K562 (cell line): ENCODE results near the gene TMEM33. TPM values are rescaled to one million over a fixed set of nuclear protein-coding genes. Genes with fewer than 3 reads are reported as not detected.

ENCODE experiments used
- ATAC-seq: fragments of 200-7000 bp; cut with Tn5 transposase; 3 replicates; pipeline ENCODE4 v1.9.1; 2020; ENCODE audit warnings: moderate library complexity
- BruUV-seq: library from RNA; stranded (reverse); fragments of 400-500 nt; replicated peaks from 2 replicates; lab custom pipeline; 2021; lab: Mats Ljungman, UMichigan
- CTCF ChIA-PET: fragments of 300-600 bp; formaldehyde crosslinking; extraction: SDS; loops from one replicate; lab custom pipeline; 2021; ENCODE audit warnings: low intra/inter-chr PET ratio; lab: Yijun Ruan, JAX
- POLR2A ChIA-PET: fragments of 300-600, 350-650 bp; sonication (Branson Sonifier 250); formaldehyde crosslinking; extraction: SDS; loops from one replicate; lab custom pipeline; 2021; ENCODE audit warnings: antibody characterized with exemption, inconsistent platforms; lab: Yijun Ruan, JAX
- DNase-seq, 4 experiments: peaks; one replicate each; pipeline versions ENCODE4 v3.0.0 to v3.0.0-alpha.2; 2011 to 2018; ENCODE audit warnings: low spot score in 3 of 4, mixed read lengths in 3 of 4; ENCODE audit errors: extremely low read depth in 1 of 4
- FAIRE-seq: peaks from 2 replicates; lab custom pipeline; 2011; peaks lifted over from hg19 to GRCh38; lab: Jason Lieb, UNC
- H2AFZ ChIP-seq: 2 replicates; pipeline ENCODE4 v1.6.0; 2011; ENCODE audit warnings: low read depth, low read length, control low read depth, inconsistent platforms
- H3K27ac ChIP-seq: fragments of 200-600 bp; 3 replicates; pipeline ENCODE4 v1.8.0; 2011; ENCODE audit warnings: low read depth, mild to moderate bottlenecking, control low read depth, inconsistent platforms, low read length, moderate library complexity, mixed read lengths; ENCODE audit errors: extremely low read depth
- H3K27me3 ChIP-seq, 2 experiments: fragments of 300-600 bp in 1 of 2; 2 replicates in 1 of 2; 3 replicates in 1 of 2; pipeline versions ENCODE4 v1.6.0 to v1.8.0; 2011; ENCODE audit warnings: inconsistent platforms in 2 of 2, low read length in 2 of 2, mild to moderate bottlenecking in 1 of 2, mixed read lengths in 1 of 2, moderate library complexity in 1 of 2; ENCODE audit not compliant: control insufficient read depth in 2 of 2, insufficient read depth in 2 of 2
- H3K36me3 ChIP-seq: fragments of 300-600 bp; 3 replicates; pipeline ENCODE4 v1.8.0; 2011; ENCODE audit warnings: mild to moderate bottlenecking, low read length, inconsistent platforms; ENCODE audit not compliant: control insufficient read depth, insufficient read depth
- H3K4me1 ChIP-seq, 2 experiments: fragments of 200-600 bp in 1 of 2; replicated peaks in 1 of 2; 2 replicates in 1 of 2; 3 replicates in 1 of 2; pipeline versions ENCODE4 v1.5.1 to v1.8.0; 2011; ENCODE audit warnings: inconsistent platforms in 2 of 2, low read length in 2 of 2, mild to moderate bottlenecking in 1 of 2, mixed read lengths in 1 of 2, moderate library complexity in 1 of 2; ENCODE audit not compliant: control insufficient read depth in 2 of 2, insufficient read depth in 2 of 2
- H3K4me2 ChIP-seq: 2 replicates; pipeline ENCODE4 v1.6.1; 2011; ENCODE audit warnings: low read length, control low read depth, inconsistent platforms, mixed read lengths; ENCODE audit not compliant: insufficient read depth
- H3K4me3 ChIP-seq: fragments of 200-600 bp; sonication (generic), shearing (Covaris generic); 2 replicates; pipeline ENCODE4 v1.5.1; 2016; ENCODE audit warnings: control low read depth, inconsistent platforms
- H3K79me2 ChIP-seq: fragments of 200-600 bp; 3 replicates; pipeline ENCODE4 v1.8.0; 2011; ENCODE audit warnings: low read length, inconsistent platforms; ENCODE audit not compliant: control insufficient read depth, insufficient read depth
- H3K9ac ChIP-seq, 2 experiments: 2 replicates each; pipeline versions ENCODE4 v1.6.0 to v1.6.1; 2011; ENCODE audit warnings: low read depth in 2 of 2, low read length in 2 of 2, control low read depth in 1 of 2, inconsistent platforms in 1 of 2, mild to moderate bottlenecking in 1 of 2, mixed read lengths in 1 of 2; ENCODE audit not compliant: insufficient read depth in 1 of 2
- H3K9me1 ChIP-seq: one replicate; pipeline ENCODE4 v1.6.0; 2011; ENCODE audit warnings: inconsistent platforms, mild to moderate bottlenecking, low read length, moderate library complexity; ENCODE audit not compliant: control insufficient read depth, insufficient read depth
- H3K9me3 ChIP-seq: replicated peaks from 2 replicates; pipeline ENCODE4 v1.5.1; 2011; ENCODE audit warnings: low read depth, low read length, inconsistent platforms; ENCODE audit not compliant: control insufficient read depth, insufficient read depth
- H4K20me1 ChIP-seq: replicated peaks from 2 replicates; pipeline ENCODE4 v1.6.1; 2011; ENCODE audit warnings: low read length, inconsistent platforms, mixed read lengths; ENCODE audit not compliant: control insufficient read depth, insufficient read depth
- EZH2 ChIP-seq: IDR thresholded peaks from 2 replicates; pipeline ENCODE4 v1.6.1; 2012; ENCODE audit warnings: low read depth, mild to moderate bottlenecking, inconsistent platforms, low read length, borderline replicate concordance
- LARP7 ChIP-seq: fragments of 450-650 bp; IDR thresholded peaks from 2 replicates; pipeline ENCODE4 v1.6.1; 2016
- MYBL2 ChIP-seq, 2 experiments: fragments of 450-650 bp in 1 of 2; sonication (generic) in 1 of 2; formaldehyde crosslinking in 1 of 2; IDR thresholded peaks; 2 replicates each; pipeline versions ENCODE4 v1.6.1 to v1.8.1; 2017 to 2022; ENCODE audit warnings: borderline replicate concordance in 1 of 2, inconsistent platforms in 1 of 2, low read depth in 1 of 2, mild to moderate bottlenecking in 1 of 2, missing genetic modification reagents in 1 of 2, moderate library complexity in 1 of 2
- PHB2 ChIP-seq: fragments of 450-650 bp; IDR thresholded peaks from 2 replicates; pipeline ENCODE4 v1.6.1; 2017; ENCODE audit warnings: low read depth
- RFX7 ChIP-seq: fragments of 250-450 bp; sonication (Bioruptor Pico); IDR thresholded peaks from 2 replicates; pipeline ENCODE4 v1.5.1; 2021; ENCODE audit warnings: mild to moderate bottlenecking
- ZKSCAN3 ChIP-seq: fragments of 250-450 bp; sonication (Bioruptor Pico); IDR thresholded peaks from 2 replicates; pipeline ENCODE4 v1.4.0; 2020
- ZNF263 ChIP-seq: sonication (generic); formaldehyde crosslinking; IDR thresholded peaks from 2 replicates; pipeline ENCODE4 v1.8.0; 2022; ENCODE audit warnings: mild to moderate bottlenecking, missing genetic modification reagents, borderline replicate concordance
- ZNF431 ChIP-seq: sonication (generic); formaldehyde crosslinking; IDR thresholded peaks from 2 replicates; pipeline ENCODE4 v1.8.0; 2022; ENCODE audit warnings: mild to moderate bottlenecking, missing genetic modification reagents
- WGBS: fragments of 100-300 bp; shearing (Covaris generic); methylation state at CpG from one replicate; pipeline ENCODE4 v1.1.6; 2016; ENCODE audit warnings: low coverage, mixed read lengths; ENCODE audit not compliant: insufficient coverage; ENCODE audit errors: missing lambda C conversion rate; 5-methylcytosine and 5-hydroxymethylcytosine counted together
- in situ Hi-C: fragments of 300-500 bp; cut with MboI; formaldehyde crosslinking; loops from 4 replicates; pipeline ENCODE4 v1.15.0; 2018; ENCODE audit warnings: inconsistent platforms, mixed read lengths
- intact Hi-C: fragments of 100-400 bp; cut with micrococcal nuclease; formaldehyde crosslinking; loops from 2 replicates; pipeline ENCODE4 v1.14.2; 2022
- polyA plus RNA-seq, 8 experiments: library from polyadenylated mRNA; depleted of rRNA in 4 of 8; stranded (reverse) in 5 of 8; unstranded in 3 of 8; fragments of >200 nt; fragmentation: Nextera tagmentation in 2 of 8; fragmentation: Illumina TruSeq in 1 of 8; extraction: Ambion mirVana in 2 of 8; extraction: Trizol in 1 of 8; gene quantifications; 2 replicates each; pipeline versions ENCODE4 v1.2.1 to v1.2.3, GENCODE V29; 2011 to 2014; ENCODE audit warnings: inconsistent platforms in 1 of 8, missing spikeins in 1 of 8
- total RNA-seq, 7 experiments: library from RNA; depleted of rRNA in 6 of 7; stranded (reverse); fragments of >200 nt in 6 of 7; fragmentation: Illumina TruSeq in 2 of 7; extraction: Trizol in 2 of 7; gene quantifications; 2 replicates each; pipeline versions ENCODE4 v1.2.1 to v1.2.3, GENCODE V29; 2011 to 2021; ENCODE audit warnings: low replicate concordance in 1 of 7

Gene TMEM33
- total and polyA plus RNA-seq, 9 of the 15 experiments (the other 6 are each of a cell fraction or from before 2014, with no cell fraction given) = 16.8 to 85.9 (median 67.9) TPM

DNA sequence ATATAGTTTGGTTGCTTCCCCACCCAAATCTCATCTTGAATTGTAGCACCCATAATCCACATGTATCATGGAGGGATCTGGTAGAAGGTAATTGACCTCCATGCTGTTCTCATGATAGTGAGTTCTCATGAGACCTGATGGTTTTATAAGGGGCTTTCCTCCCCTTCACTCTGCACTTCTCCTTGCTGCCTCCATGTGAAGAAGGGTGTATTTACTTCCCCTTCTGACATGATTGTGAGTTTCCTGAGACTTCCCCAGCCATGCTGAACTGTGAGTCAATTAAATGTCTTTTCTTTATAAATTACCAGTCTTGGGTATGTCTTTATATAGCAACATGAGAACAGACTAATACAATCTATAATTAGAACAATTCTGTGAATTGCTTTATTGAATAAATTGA is 34.4 kb downstream of the TMEM33 start:
- Histone ChIP-seq H3K9me1 (no peaks in the 10 kb centered on the region), H3K4me3 (no peak overlapping the region), H3K27me3 (no peaks in the 10 kb centered on the region), H3K9me3 (no peaks in the 10 kb centered on the region), H3K4me2 (no peak overlapping the region), H3K27ac (no peak overlapping the region), H2AFZ (no peak overlapping the region), H4K20me1 (no peaks in the 10 kb centered on the region), H3K9ac (no peak overlapping the region), H3K36me3 (no peaks in the 10 kb centered on the region), H3K4me1 (no peaks in the 10 kb centered on the region), H3K79me2 (no peaks in the 10 kb centered on the region)
- no peak for ATAC-seq
- ChIA-PET CTCF (no interaction called here), POLR2A (interaction anchor here (0.7 kb wide), 1 partner anchor 1115 kb away, joined by 3 read pairs; no protein-coding TSS in a partner anchor)
- DNase-seq = no peak
- BruUV-seq = no TSS peak
- in situ Hi-C loops (loop anchor here (25.0 kb wide), 1 partner anchor 543 kb away; no protein-coding TSS in a partner anchor), intact Hi-C loops (loop anchor here (10.0 kb wide), 1 partner anchor 545 kb away; no protein-coding TSS in a partner anchor)
- TF ChIP-seq LARP7 = no peak
- no peak for TF ChIP-seq ZKSCAN3
- no peak for TF ChIP-seq RFX7 (CRISPR knock-in tag)
- no peak for FAIRE-seq

- WGBS = 0% methylated on average over 1 of the region's 1 CpG
- CTCF ChIA-PET = no interaction called here
- intact Hi-C loops = no loop called here
- no peak for TF ChIP-seq MYBL2 (IDR thresholded peaks at IDR 0.05; ENCODE audit: low read depth)
- no peak for TF ChIP-seq MYBL2 (CRISPR knock-in tag; IDR thresholded peaks at IDR 0.05; ENCODE audit: borderline replicate concordance)
- no peak for TF ChIP-seq PHB2
- TF ChIP-seq ZNF263 (CRISPR knock-in tag) = no peak
- TF ChIP-seq EZH2 = no peak
- TF ChIP-seq ZNF431 (CRISPR knock-in tag) = no peak
- DNase-seq (no peak), ATAC-seq (no peak), FAIRE-seq (no peak)
- H3K9ac ChIP-seq = no peak overlapping the region
- no peak overlapping the region for H2AFZ ChIP-seq
- no peaks in the 10 kb centered on the region for H3K36me3 ChIP-seq
- H3K4me1 ChIP-seq = no peaks in the 10 kb centered on the region
- no peak overlapping the region for H3K4me3 ChIP-seq
- no peaks in the 10 kb centered on the region for H3K27me3 ChIP-seq
- H3K79me2 ChIP-seq = no peaks in the 10 kb centered on the region
- H3K9me1 ChIP-seq = no peaks in the 10 kb centered on the region
- no peak overlapping the region for H3K4me2 ChIP-seq
- no peaks in the 10 kb centered on the region; the same call in 1 of the 2 replicates for H3K9me3 ChIP-seq
- no peak overlapping the region for H3K27ac ChIP-seq
- in situ Hi-C loops = no loop called here
- POLR2A ChIA-PET = interaction anchor here (1.6 kb wide), 1 partner anchor 9 kb away, joined by 4 read pairs; no protein-coding TSS in a partner anchor
- H4K20me1 ChIP-seq = no peaks in the 10 kb centered on the region
- no TSS peak for BruUV-seq
Observed at GRCh38 chr4:41975341-41975740, 40.1 kb downstream of the TMEM33 start.
